ENCODE results near the gene NGEF.

DNA sequence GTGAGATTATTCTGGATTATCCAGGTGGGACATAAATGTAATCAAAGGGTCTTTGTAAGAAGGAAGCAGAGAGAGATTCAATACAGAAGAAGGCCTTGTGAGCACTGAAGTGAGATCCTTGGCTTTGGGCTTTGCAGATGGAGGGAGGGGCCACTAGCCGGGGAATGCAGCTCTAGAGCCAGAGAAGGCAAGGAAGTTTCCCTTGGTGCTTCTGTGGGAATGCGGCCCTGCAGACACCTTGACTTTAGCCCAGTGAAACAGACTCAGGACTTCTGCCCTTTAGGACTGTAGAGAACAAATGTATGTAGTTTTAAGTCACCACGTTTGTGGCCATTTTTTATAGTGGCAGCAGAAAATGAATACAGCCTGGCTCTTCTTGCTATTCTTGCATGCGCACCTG is 27.5 kb upstream of the NGEF start:
- TF ChIP-seq, protein P1, sequence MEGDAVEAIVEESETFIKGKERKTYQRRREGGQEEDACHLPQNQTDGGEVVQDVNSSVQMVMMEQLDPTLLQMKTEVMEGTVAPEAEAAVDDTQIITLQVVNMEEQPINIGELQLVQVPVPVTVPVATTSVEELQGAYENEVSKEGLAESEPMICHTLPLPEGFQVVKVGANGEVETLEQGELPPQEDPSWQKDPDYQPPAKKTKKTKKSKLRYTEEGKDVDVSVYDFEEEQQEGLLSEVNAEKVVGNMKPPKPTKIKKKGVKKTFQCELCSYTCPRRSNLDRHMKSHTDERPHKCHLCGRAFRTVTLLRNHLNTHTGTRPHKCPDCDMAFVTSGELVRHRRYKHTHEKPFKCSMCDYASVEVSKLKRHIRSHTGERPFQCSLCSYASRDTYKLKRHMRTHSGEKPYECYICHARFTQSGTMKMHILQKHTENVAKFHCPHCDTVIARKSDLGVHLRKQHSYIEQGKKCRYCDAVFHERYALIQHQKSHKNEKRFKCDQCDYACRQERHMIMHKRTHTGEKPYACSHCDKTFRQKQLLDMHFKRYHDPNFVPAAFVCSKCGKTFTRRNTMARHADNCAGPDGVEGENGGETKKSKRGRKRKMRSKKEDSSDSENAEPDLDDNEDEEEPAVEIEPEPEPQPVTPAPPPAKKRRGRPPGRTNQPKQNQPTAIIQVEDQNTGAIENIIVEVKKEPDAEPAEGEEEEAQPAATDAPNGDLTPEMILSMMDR (IDR thresholded peaks at IDR 0.05): no peak
- TF ChIP-seq POLR2A (IDR thresholded peaks at IDR 0.05): no peak
